HG02763 (cell line): Measurements from ENCODE around the gene PRTN3.
A peak's percentile ranks its signal among the peaks of the same experiment; 100 is the strongest.

Experiments
- ATAC-seq: cut with Tn5 transposase; IDR thresholded peaks from one replicate; pipeline ENCODE4 v1.9.1; 2021; ENCODE audit warnings: mild to moderate bottlenecking, moderate library complexity; ENCODE audit not compliant: unreplicated experiment

Gene PRTN3, protein sequence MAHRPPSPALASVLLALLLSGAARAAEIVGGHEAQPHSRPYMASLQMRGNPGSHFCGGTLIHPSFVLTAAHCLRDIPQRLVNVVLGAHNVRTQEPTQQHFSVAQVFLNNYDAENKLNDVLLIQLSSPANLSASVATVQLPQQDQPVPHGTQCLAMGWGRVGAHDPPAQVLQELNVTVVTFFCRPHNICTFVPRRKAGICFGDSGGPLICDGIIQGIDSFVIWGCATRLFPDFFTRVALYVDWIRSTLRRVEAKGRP

DNA sequence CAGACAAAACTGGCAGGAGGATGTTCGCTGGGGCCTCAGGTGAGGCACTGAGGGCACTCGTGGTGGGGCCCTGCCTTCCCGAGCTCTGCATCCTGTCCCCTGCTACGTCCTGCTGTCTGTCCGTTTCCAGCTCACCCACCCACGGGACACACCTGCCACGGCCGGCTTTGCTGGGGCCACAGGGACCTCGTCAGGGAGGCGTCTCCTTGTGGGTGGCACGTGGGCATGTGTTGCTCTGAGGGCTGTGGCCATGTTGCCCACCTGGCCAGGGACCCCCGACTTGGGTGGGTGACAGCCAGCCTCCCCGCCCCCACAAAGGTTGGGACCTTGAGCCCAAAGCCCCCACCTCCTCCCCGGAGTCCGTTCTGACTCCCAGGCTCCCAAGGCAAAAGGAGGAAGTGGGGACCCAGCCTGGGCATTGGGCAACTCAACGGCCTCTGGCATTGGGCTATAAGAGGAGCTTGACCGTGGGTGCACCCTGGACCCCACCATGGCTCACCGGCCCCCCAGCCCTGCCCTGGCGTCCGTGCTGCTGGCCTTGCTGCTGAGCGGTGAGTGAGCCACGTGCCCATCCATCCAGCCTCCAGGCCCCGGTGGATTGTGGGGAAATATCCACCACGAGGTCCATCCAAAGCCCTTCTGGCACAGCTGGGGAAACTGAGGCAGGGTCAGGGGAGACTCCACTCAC, at the start of gene PRTN3:
Gene PRTN3 (plus strand): TSS at position 481 of the 688 bp plus-strand sequence. CDS start 10 bp downstream, at position 491.
- ATAC-seq: no peak

DNA sequence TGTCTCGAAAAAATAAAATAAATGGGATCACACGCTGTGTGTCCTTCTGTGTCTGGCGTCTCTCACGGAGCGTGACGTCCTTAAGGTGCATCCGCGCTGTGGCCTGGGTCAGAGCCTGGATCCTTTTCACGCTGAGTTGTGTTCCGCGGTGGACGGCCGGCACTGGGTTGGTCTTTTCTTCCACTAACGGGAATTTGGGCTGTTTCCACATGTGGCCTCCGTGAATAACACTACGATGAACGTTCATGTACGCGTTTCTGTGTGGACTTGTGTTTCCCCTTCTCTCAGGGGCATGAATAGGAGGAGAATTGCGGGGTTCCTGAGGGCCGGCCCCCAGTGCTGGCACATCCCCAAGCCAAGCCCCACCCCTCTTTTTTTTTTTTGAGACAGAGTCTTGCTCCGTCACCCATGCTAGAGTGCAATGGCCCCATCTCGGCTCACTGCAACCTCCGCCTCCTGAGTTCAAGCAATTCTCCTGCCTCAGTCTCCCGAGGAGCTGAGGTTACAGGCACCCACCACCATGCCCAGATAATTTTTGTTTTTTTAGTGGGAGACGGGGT, 49.7 kb upstream of the PRTN3 start:
- no peak for ATAC-seq

- ATAC-seq: no peak
These were observed 49.1 kb upstream of the PRTN3 start for GRCh38 chr19:791567-792305.

GRCh38 chr19:792306-792885, 48.4 kb upstream of the PRTN3 start:
- ATAC-seq: no peak

DNA sequence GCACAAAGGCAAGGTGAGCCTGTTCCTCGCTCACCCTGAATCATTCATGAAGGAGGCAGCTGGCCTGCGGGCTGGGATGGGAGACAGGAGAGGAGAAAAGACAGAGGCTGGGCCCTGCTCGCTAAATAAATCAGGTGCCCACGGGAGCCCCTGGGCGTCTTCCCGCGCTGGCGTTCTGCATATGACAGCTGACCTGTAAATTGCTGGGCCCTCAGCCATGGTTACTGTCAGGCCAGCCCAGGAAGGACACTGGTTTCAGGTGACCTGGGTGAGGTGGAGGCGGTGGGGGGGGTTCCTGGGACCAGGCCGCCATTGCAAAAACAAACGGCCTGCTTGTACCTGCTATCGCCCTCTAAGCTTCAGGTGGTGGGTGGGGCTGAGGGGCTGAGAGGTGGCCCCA, 47.0 kb upstream of the PRTN3 start:
- ATAC-seq: no peak

DNA sequence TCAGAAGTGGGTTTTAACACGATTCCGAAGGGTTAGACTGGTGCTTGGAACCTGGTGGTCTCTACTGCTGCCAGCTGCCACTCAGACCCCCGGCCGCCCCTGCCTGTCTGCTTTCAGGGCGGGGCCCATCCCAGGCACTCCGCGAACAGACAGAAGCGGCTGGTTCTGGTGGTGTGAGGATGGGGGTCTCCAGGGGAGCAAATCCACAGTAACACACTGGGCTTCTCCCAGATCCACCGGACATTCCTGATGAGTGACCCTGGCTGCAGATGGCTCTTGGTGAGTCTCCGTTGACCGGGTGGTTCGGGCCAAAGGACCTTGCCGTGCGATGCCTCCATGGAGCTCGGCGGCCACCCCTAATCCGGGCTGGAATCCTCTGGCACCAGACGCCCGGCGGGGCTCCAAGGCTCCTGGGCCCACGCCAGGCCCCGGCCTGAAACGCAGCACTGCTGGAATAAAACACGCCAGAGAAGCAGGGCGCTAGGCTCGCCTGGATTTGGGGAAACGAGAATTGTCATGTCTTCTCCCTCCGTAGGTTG, 45.7 kb upstream of the PRTN3 start:
- ATAC-seq: no peak

GRCh38 chr19:795691-796581, 44.9 kb upstream of the PRTN3 start:
- no peak for ATAC-seq

DNA sequence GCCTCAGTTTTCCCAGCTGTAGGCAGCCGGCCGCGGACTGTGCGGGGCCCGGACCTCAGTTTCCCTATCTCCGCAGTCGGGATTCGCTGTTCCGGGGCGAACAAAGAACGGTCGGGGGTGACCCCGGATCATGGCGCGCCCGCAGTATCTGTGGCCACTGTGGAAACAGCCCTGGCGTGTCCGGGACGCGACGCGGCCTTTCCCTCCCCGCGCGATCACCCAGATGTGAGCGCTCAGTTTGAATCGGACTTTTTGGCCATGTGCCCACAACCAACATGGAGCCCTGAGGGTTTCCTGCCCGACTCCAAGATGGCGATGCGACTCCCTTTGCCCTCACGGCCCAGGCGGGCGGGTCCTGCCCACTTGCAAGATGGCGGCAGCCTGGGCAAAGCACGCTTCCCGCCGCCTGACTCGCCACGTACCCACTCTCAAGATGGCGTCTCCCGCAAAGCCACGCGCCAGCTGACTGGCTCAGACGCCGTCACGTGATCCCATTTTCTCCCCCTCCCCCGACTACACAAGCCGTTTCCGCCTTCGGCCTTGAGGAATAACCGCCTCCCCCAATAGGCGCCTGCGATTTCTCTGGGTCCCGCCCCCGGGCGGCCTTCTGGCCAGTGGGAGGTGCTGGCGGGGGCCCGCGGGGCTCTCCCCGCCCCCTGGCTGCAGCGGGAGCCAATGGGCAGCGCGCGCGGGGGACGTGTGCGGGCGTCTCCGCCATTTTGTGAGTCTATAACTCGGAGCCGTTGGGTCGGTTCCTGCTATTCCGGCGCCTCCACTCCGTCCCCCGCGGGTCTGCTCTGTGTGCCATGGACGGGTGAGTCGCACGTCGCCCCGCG, 43.9 kb upstream of the PRTN3 start, which contains the start of gene PTBP1:
Gene PTBP1 (plus strand): TSS at position 761 of the 836 bp plus-strand sequence. CDS start 46 bp downstream, at position 807.
- peak; percentile 77 for ATAC-seq

GRCh38 chr19:797528-798414, 43.0 kb upstream of the PRTN3 start:
- peak; percentile 44 for ATAC-seq

GRCh38 chr19:798415-799075, 42.3 kb upstream of the PRTN3 start:
- no peak for ATAC-seq

- ATAC-seq: no peak
These were observed 41.5 kb upstream of the PRTN3 start for GRCh38 chr19:799076-799881.

DNA sequence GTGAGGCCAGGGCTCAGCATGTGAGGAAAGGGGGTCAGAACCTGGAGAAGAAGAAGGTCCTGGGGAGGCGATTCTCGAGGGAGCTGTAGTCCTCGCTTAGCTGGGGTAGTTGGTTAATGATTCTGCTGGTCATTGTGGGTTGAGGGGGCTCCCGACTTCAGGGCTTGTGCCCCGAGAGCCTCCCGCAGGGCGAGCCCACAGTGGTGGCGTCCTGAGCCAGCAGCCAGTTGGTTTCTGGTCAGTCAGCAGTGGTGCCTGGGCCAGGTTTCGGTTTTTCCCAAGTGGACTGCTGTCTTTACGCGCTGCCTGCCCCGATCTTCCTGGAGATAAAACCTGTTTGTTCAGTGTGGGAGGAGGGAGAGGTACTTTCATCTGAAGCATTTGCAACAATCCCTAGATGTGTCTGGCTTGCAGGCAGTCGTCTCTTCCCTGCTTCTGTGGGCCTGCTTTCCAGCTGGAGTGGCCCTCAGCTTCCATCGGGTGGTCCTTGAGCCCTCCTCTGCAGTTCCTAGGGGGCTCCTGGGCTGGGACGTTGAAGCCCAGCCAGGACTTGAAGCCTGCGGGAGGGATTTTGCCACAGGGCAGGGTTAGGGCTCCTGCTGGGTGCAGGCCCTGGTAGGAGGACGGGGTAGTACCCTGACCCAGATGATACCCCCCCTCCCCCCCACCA, 40.3 kb upstream of the PRTN3 start:
- ATAC-seq: no peak

DNA sequence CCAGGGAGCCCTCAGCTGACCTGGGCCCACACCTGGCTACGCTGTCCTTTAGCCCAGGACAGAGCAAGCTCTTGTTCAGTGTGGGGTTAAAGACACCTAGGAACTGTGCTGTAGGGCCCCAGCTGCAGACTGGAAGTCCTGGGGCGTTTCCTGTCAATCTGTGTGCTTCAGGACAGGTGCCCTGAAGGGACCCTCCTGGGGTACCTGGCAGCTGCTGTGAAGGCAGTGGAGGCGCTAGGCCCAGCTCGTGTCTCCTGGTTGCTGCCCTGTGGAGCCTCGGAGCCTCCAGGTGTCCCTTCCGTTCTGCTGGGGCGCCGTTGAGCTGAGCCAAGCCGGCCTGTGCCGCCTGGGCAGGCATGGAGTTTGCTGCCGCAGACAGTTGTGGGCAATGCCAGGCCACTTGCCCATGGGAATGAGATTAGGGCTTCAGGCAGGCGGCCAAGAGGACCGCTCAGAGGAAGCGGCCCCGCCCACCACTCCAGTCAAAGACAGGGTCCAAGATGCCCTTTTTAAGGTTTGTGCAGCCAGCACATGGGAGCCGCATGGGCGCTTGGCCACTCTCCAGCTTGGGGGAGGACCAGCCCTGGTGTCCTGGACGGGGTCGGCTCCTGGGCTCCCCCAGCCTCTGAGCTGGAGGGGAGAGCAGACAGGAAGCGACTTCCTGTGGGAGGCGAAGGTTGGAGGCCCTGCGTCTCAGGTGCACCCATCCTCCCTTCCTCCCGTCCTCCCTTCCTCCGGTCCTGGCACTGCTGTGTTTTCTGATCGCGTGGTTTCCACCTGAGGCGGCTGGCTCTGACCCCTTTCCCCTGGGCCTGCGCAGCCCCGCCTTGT, 39.6 kb upstream of the PRTN3 start:
- ATAC-seq: no peak

DNA sequence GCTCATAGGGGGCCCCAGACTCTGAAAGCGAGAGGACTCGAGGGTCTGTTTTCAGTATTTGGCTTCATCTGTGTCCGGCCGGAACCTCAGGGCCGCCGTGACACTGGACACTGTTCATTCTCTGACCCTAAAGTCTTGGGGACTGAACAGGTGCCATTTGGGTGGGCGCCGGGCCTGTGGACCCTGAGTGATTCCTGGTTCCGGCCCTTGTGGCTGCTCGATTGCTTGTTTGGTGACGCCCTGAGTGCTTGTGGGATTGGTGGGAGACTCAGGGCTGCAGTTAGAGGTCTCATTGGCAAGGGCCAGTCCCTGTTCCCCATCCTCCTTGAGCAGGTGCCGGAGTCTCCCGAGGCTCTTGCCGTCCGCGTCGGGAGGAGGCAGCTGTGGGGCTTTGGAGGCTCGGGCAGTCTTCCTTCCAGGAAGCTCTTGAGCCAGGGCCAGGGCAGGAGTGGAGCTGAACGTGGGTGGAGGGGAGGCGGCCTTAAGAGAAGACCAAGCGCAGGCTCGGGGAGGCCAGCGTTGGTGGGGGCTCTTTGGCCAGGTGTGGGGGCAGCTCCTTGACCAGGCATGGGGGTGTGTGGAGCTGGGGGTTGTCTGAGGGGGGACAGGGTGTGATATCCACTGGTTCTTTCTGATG, 38.8 kb upstream of the PRTN3 start:
- no peak for ATAC-seq
